ENCODE data around the gene CCDC73.
"Not testable (repeated sequence)": the region's sequence is repeated elsewhere in the genome, so short reads cannot be mapped to it uniquely, and the experiment has no call there.

CCDC73 gene

GRCh38 chr11:32704261-32704660, 90.2 kb downstream of the CCDC73 start:
- DNase-seq = no peak

GRCh38 chr11:32701616-32702015, 92.8 kb downstream of the CCDC73 start:
- no peak for DNase-seq

DNA sequence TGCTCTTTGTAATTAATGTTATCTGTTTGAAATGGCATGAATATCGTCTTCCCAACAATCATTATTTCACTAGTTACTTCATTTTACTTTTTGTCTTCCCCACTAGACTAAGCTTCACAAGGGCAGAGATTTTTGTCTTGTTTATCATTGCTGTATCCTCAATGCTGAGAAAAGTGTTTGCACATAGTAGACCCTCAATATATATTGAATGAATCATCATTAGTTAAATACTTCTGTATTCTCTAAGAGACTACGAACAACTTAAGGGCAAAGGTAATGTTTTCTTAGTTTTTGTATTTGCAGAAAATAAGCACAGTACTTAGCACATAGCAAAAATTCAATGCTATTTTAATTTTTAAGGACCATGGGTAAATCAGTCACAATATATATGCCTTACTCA, 95.9 kb downstream of the CCDC73 start:
- DNase-seq = no peak

DNA sequence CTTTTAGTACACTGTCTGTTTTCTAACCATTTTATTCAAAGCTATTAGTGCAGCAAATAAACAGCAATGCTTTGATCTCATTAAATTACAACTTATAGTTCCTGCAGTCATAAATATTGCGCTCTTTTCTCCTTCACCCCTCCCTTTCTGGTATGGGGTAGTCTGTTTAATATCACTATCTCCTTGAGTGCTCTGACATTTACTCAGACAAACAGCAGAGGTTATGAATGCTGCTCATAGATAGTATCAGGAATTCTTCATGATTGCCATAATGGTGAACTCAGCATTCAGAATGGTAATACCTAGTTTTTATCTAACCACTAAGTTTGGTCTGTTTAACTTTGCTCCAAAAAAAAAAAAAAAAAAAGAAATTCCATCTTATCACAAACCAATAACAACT, 123.4 kb downstream of the CCDC73 start:
- DNase-seq = no peak

DNA sequence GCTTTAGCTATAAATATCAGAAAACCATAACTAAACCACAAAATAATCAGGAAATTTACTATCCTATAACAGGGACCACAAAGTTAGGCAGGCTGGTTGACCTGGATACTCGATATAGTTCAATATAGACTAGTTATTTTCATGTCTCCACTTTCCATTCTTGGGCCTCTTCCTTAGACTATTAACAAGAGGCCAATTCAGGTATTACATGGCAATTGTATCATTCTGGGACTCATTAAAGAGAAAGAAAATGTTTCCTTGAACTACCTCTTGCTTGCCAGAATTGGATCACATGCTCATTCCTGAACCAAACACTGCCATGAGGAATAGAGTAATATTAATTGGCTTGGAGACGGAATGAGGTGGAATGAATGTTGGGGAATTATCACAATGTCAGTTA, 134.8 kb downstream of the CCDC73 start:
- DNase-seq = no peak

- DNase-seq = no peak
Measured at GRCh38 chr11:32658639-32659406, 135.6 kb downstream of the CCDC73 start.

- no peak for DNase-seq
Measured at GRCh38 chr11:32643526-32643925, 150.9 kb downstream of the CCDC73 start.

DNA sequence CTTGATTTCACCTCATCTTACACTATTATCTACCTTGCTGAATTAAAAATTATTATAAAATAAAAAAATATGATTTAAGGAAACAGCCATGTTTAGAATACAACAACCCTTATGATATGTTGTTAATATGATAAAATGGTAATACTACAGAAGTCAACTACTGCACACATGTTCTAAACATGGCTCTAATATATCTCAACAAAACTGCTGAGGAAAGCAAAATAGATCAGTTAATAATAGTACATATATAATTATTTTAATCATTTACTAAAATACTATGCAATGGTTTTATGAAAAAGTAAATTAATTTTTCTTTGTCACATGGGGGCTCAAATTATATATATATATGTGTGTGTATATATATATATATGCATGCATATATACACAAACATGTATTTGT, 153.1 kb downstream of the CCDC73 start:
- no peak for DNase-seq

DNA sequence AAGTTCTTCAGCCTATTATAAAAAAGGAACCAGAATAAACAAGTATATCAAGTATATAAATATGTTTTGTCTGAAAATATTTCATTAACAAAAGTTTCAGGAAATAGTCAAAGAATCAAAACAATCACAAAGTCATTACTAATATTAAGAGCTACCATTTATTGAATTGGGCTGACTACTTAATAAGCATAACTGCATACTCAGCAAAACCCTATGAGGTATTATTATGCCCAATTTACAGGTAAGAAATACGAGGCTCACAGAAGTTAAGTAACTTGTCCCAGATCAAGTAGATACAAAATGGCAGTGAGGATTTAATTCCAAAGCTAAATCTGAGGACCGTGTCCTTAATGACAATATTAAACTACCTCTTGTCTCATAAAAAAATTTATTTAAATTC, 158.6 kb downstream of the CCDC73 start:
- DNase-seq = no peak

GRCh38 chr11:32630844-32631243, 163.6 kb downstream of the CCDC73 start:
- no peak for DNase-seq

DNA sequence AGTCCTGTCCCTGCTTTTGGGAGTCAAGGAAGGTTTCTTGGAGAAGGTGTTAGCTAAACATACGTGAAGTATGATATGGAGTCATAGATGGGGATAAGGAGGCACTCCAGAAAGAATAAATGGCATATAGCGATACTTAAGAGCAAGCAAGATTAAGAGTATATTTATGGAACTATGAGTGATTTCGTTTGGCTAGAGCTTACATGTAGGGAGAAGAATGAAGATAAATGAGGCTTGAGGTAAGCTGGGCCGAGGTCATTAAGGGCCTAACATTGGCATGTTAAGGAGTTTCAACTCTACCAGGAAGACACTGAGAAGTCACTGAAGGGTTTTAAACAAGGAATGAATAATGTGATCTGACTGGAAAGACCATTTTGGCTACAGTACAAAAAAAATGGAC, 177.6 kb downstream of the CCDC73 start:
- DNase-seq = no peak

- DNase-seq = no peak
Measured at GRCh38 chr11:32615422-32615821, 179.0 kb downstream of the CCDC73 start.

DNA sequence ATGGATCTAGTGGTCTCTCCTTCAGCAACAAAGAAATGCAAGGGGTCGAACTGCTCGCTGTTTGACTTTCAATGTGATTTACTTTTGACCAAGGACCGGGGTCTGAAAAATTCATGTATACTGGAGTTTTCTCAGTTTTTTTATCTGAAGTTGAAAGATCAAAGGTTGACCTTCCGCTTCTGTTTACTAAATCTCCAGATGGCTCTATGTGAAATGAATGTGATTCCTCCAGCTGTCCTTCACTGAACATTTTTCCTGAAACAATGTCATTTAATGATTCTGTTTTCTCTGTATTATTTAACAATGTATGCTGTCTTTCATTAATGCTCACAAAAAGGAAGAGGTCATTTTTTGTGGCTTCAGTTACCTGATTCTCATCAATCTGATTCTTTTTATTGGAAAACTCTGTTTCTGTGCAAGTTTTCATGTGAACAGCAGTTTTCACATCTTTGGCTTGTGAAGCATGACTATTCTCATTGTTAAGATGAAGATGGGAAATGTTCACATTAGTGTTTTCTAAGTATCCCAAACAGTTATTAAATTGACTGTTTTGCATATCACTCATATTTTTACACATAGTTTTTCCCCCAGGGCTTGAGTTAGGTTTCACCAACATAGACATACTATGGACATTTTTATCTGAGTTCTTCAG, 180.8 kb downstream of the CCDC73 start:
- DNase-seq = no peak

DNA sequence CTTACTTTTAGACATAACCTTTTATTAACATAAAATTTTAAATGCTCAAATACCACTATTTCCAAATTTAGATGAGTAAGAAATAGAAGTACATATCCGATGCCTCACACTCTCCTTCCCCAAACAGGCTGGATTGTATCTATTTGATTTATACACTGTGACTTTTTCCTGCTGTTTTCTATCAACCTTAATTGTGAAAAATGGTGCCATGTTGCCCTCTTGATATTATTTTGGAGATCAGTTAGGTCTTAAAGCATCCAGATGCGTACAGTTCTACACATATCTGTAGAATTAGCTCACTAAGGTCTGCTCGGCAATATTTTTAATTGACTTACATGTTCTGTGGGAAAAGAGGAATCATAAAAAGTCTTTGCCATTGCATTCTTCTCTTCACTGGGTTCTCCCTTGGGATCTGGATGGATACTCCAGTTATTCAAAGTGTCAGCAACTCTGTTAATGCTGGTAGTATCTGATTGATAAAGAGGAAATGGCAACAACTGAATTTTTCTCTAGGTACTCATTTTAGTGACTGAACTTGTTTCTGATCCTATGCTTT, 183.6 kb downstream of the CCDC73 start:
- no peak for DNase-seq

- not testable (repeated sequence) for DNase-seq
Measured at GRCh38 chr11:32608826-32609225, 185.6 kb downstream of the CCDC73 start.

DNA sequence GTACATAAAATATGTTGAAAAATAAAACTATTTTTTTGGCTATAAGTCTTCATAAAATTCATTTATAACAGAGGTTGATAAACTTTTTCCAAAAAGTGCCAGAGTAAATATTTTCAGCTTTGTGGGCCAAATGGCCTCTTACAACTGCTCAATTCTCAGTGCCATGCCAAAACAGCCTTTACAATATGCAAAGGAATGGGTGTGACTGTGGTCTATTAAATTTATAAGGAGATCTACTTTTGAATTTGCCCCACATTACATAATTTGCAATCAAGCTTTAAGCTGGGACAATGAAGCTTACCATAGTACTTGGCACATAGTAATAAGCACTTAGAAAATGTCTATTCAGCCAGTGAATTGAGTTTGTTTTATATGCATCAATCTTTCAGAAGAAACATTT, 188.2 kb downstream of the CCDC73 start:
- no peak for DNase-seq

DNA sequence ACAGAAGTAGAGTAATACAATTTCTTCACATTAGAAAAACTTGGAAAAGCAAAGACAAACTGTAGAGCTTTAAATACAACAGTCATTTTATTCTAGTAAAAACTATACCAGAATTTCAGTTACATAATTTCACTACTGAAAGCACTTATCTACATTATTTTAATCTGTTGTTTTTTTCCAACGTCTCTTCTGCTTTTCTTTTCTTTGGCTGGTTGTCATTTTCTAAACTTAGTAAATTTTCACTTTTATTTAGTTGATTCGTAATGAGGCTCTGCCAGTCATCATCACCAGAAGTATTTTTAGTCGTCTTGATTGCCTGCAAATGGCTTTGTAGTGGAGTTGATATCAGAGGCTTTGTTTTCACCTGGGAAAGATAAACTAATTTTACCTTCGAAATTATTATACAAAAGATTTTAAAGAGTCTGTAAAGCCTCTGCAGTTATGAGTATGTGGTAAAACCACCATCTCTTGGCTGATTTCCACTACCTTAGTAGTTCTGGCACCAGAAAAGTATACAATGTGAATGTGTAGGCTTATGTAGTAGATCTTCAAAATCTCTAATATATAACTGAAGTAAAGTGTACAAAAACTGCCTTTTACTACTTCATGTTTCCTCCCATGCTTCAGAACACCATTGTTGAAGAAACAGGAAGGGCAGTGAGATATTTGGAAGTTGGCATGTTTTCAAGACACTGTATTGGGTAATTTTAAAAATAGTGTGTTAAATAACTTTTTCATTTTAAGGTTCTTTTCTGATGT, 191.6 kb downstream of the CCDC73 start:
- no peak for DNase-seq

DNA sequence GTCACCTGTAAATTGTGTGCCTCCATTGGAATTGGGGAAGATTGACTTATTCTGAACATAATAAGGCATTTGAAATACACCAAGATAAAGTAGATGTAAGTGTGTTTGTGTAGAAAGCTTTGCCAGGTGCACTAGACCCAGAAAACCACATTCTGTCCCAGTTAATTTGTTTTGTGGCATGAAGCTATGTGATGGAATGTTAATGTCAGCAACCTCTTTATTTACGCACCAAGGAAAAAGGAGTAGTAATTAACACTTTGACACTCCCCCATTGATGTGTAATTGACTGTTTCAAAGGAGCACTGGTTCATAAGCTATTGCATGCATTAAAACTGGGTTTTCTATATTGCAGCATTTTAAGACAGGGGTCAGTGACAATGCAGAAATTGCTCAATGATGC, 196.5 kb downstream of the CCDC73 start:
- no peak for DNase-seq

DNA sequence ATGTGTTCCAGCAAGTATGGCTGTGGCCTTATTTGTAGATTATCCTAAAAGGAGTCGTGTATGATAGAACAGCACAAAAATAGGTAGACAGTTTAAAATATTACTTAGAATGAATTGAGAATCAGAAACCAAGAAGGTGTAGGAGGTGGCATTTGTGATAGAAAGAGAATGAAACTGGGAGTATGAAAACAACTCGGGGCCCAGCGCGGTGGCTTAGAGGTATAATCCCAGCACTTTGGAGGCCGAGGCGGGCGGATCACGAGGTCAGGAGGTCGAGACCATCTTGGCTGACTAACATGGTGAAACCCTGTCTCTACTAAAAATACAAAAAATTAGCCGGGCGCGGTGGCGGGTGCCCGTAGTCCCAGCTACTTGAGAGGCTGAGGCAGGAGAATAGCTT, 198.3 kb downstream of the CCDC73 start:
- not testable (repeated sequence) for DNase-seq

- no peak for DNase-seq
Measured at GRCh38 chr11:32594272-32594671, 200.2 kb downstream of the CCDC73 start.

- DNase-seq = no peak
Measured at GRCh38 chr11:32586576-32587190, 207.8 kb downstream of the CCDC73 start.

DNA sequence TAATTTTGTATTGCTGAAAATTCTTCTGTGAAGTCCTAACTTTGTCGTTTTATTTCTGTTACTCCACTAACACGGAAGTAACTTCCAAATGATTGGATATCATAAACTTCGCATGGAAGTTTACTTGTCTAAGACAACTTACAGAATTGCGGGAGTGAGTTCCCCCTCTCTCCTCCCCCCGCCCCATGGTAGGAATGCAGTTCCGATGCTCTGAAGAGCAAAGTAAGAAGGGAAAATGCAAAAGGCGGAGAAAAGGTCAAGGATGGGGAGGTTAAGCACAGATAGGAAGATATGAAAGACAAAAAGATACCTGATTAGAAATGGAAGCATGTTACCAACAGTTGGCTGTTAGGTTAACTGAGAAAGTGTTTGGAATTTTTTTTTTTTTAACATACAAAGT, 209.5 kb downstream of the CCDC73 start:
- no peak for DNase-seq
